GM18873 (cell line): ENCODE measurements around the gene FADS6.

ENCODE experiments used
- ATAC-seq: cut with Tn5 transposase; IDR thresholded peaks from one replicate; pipeline ENCODE4 v1.9.1; 2021; ENCODE audit warnings: mild to moderate bottlenecking, moderate library complexity, moderate number of reproducible peaks; ENCODE audit not compliant: unreplicated experiment, low FRiP score

The FADS6 gene

GRCh38 chr17:74856112-74856511 lies 37.3 kb downstream of the FADS6 start:
- no peak for ATAC-seq

DNA sequence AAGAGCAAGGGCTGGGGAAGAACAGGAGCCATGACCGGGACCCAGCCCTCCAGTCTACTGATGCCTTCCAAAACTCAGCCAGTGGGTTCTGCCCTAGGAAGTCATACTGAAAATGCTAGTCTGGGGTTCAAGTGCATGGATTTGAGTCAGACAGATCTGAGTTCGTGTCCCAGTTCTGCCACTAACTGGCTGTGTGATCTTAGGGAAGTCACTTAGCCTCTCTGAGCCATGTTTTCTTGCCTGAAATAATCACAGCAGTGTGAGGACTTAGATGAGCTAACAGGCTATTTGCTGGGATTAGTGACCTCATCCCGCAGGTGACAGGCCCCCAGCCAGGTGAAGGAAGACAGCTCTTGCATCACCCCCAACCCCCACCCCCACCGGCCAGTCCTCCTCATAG lies 38.1 kb downstream of the FADS6 start:
- ATAC-seq: no peak

DNA sequence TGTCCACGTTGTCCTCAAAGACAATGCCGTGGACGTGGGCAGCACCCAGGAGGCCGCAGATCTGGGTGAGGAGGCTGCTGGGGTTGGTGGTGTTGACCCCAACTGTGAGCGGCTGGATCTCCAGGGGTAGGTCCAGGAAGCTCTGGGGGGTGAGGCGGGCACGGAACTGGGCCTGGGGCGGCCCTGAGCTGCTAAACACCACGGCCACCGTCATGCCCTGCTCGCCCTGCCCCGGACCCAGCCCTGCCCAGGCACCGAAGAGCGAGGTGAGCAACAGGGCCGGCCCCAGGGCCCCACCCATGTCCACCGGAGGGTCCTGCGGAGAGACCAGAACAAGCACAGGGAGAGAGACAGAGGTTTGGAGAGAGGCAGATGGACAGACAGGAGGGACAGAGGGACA lies 38.6 kb downstream of the FADS6 start:
- no peak for ATAC-seq

DNA sequence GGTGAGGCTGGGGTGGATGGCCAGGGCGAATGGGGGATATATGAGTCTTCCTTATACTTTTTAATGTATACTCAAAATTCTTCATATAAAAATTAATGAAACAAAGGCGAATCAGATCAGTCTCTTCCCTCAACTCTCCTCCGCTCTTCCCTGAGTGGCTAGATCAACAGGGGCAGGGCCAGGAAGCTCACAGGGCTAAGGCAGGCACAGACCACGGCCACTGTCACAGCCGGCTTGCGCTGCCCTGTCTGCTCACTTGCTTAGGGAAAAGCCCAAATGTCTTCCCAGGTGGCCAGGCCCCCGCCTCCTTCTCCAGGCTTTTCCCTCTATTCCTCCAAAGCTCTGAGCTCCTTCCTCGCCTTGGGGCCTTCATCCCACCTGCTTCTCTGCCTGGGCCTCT lies 39.8 kb downstream of the FADS6 start:
- no peak for ATAC-seq

DNA sequence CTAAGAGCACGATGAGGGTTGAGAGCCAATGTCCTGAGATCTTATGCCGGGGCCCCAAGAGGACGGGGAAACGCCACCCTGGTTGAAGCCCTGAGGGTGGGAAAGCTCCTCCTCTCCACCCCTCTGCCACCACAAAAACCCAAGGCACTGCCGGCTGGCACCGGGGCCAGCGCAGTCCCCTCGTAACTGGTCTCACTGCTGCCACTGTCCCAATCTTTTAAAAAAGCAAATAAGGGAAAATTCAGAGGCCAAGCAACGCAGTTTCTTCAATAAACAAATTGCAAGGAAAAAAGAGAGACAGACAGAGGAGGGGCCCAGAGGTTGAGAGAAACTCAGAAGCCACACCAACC lies 40.4 kb downstream of the FADS6 start:
- no peak for ATAC-seq

GRCh38 chr17:74852237-74853047 lies 41.0 kb downstream of the FADS6 start:
- ATAC-seq: no peak

DNA sequence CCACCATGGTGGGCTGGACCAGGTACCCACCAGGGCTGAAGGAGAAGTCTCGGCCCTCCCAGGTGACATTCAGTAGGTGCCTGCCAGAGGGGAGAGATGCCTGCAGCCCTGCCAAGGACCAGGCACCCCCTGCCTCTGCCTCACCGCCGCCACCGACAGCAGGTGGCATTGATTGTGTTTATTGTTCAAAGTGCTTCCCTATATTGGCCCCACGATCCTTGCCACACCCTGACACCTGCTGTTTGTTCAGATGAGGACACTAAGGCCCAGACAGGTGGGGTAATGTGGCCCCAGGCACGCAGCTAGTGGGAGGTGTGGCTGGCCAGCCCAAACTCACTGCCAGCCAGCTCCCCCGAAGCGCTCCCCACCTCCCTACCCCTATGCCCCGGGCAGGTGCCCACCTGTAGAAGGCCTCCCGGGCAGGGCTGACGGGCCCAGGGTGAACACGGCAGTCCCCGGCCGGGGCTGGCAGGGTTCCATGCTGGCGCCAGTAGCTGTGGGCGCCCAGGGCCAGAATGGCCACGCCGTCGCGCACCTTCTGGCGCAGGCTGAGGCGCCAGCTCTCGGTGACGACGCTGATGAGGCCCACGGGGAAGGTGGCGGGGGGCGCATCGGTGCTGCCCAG lies 41.7 kb downstream of the FADS6 start:
- no peak for ATAC-seq

- ATAC-seq: no peak
Measured at GRCh38 chr17:74850914-74851313, 42.5 kb downstream of the FADS6 start.

GRCh38 chr17:74850310-74850709 lies 43.1 kb downstream of the FADS6 start:
- no peak for ATAC-seq

DNA sequence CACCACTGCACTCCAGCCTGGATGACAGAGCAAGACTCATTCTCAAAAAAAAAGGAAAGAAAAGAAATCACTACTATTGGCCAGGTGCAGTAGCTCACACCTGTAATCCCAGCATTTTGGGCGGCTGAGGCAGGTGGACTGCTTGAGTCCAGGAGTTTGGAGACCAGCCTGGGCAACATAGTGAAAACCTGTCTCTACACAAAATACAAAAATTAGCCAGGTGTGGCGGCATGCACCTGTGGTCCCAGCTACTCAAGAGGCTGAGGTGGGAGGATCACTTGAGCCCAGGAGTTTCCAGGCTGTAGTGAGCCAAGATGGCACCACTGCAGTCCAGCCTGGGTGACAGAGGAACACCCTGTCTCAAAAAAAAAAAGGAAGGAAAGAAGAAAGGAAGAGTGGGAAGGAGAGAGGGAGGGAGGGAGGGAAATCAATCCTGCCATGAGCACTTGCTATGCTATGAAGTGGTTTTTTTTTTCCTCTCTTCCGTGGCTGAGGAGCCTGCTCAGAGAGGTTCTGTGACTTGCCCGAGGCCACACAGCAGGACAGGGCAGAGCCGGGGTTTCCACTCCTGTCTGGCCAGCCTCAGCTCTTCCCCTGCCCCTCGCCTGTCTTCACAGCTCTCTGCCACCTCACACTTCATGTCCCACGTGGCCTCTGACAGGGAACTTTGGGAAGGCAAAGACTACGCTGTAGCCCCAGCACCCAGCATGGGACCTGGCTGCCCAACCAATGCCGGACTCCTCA lies 44.6 kb downstream of the FADS6 start:
- no peak for ATAC-seq

DNA sequence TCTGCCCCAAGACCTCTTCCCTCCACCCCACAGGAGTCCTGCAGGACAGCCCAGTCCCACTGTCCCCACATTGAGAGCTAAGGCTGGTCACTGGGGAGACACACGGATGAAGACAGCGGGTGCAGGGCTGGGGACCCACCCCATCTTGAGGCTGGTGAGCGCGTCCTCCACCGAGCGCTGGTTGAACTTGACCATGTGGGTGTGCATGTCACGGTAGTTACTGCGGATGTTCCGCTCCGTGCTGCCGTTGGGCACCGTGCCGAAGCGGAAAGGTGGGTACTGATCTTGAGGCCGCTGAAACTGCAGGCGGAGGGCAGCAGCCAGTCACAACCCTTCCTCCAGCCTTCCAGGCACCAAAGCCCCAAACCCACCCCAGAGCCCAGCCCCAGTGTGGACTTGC lies 46.8 kb downstream of the FADS6 start:
- no peak for ATAC-seq

DNA sequence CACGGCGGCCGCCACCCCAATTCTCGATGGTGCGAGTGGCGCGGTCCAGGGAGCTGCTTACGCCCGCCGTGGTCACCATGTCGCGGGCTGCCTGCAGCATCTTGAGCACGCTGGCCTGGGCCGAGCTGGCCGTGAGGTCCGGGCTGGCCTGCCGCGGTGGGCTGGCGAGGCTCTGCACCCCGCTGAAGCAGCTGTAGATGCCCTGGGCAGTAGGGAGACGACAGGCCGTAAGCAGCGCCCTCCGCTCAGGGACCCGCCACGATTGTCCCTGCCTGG lies 50.1 kb downstream of the FADS6 start:
- ATAC-seq: no peak

DNA sequence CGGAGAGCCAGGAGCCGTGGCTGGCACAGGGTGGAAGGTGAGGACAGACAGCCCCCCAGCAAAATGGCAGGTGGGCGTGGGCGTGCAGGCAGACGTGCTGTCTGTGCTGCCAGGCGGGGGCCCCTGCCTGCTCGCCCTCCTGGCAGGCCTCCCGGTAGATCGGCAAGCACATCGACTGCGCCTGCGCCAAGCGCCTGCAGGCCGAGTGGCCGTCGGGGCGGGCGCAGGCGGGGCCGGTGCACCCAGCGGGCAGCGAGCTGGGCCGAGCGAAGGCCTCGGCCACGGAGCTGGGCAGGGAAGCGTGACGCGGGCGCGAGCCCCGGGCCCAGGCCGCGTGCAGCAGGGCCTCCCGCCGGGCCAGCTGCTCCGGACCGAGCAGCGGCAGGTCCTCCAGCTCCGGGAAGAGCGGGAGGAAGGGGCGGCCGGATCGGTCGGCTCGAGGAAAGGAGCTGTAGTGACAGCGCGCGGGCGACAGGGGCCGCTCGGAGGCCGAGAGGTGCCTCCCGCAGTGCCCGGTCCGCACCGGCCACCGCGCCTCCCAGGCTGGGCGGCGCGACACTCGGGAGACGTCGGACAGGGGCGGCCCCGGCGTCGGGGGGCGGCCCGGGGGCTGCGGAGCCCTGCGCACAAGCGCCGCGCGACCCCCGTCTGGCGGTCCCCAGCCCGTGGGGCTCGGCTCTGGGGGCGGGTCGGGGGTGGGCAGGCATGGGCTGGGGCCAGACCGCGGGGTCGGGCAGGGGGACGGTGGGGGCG lies 50.7 kb downstream of the FADS6 start:
- no peak for ATAC-seq

DNA sequence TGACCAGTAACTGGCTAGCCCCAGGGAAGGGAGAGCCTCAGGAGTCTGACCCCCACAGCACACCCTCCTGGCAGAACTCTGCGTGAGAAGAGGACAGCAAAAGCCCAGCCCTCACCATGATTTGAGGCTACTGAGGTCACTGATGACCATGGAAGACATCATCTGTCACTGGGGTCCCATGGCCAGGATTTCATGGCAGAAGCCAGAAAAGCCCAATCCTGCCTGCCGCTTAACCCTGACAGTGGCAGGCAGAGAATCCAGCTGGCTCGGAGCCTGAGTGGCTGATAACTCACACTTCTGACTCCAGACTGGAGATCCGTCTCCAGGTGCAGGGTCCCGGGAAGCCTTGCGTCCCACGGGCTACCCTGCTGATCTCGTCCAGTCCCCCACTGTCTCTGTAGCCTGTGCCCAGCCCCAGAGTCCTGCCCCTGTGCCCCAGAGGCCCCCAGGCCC lies 51.3 kb downstream of the FADS6 start:
- no peak for ATAC-seq

DNA sequence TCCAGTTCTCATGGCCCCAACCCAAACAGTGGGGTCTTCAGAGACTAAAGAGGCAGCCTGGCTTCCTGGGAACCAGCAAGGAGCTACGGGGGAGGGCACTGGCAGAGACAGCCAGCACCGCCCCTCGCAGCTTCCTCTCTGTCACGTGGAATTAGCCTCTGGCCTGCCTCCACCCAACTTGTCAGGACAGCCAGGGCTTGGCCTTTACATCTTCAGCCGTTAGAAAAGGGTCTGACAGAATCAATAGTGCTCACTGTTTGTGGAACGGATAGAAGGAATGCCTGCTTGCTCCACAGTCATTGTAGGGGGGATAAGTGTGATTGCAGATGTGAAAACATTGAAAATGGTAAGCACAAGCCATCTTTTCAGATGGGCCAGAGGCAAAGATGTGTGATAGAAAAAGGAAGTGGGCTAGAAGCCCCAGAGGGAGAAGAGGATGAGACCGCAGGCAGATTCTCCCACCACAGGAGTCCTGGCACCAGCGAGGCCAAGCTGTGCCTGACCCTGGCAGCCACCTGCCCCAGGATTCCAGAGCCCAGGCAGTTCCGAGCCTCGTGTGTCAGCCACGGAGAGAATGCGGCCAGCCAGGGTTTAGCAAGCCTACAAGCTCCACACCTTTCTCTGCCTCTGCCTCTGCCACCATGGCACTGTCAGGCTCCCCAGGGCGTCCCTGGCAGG lies 52.3 kb downstream of the FADS6 start:
- ATAC-seq: no peak

GRCh38 chr17:74839990-74840852 lies 53.2 kb downstream of the FADS6 start:
- no peak for ATAC-seq

- ATAC-seq: no peak
Measured at GRCh38 chr17:74838274-74838673, 55.2 kb downstream of the FADS6 start.

DNA sequence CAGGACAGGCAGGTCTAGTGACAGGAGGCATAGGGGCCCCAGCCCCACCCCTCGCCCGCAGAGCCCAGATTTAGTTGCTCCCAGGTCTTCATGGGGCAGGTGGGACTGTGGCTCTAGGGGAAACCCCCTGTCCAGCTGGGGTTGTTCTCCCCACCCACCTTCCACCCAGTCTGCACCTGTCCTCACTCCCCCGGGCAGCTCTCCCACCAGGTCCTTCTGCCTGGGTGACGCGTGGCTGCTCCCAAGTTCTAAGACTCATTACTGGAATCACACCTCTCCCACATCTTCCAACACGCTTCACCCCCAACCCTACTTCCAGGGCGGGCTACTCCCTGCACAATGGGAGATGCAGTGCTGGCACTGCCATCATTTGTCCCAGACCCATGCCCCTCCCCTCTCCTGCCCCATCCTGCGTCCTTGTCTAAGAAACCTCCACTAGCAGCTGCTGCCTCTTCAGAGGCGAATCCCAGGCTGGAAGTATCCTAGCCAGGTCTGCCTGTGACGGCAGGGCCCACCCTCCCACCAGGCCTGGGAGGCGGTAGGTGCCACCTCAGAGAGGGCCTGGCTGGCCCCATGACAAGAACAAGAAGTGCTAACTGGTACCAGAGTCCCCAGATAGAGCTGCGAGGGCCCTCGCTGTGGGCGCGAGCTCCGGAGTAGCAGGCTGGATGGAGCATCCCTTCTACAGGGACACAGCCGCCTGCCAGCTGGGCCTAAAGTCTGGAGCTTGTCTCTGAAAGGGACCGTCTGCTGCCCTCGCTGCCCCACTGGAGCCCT lies 56.6 kb downstream of the FADS6 start:
- no peak for ATAC-seq

DNA sequence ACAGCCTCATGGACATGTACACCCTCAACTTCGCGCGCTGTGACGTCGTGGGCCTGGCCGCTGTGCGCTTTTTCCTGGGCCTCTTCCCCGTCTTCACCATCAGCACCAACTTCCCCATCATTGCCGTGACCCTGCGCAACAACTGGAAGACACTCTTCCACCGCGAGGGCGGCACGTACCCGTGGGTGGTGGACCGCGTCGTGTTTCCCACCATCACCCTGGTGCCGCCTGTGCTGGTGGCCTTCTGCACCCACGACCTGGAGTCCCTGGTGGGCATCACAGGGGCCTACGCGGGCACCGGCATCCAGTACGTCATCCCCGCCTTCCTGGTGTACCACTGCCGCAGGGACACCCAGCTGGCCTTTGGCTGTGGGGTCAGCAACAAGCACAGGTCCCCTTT lies 57.2 kb downstream of the FADS6 start:
- ATAC-seq: no peak
